ENCODE measurements around the gene FN3KRP.

DNA sequence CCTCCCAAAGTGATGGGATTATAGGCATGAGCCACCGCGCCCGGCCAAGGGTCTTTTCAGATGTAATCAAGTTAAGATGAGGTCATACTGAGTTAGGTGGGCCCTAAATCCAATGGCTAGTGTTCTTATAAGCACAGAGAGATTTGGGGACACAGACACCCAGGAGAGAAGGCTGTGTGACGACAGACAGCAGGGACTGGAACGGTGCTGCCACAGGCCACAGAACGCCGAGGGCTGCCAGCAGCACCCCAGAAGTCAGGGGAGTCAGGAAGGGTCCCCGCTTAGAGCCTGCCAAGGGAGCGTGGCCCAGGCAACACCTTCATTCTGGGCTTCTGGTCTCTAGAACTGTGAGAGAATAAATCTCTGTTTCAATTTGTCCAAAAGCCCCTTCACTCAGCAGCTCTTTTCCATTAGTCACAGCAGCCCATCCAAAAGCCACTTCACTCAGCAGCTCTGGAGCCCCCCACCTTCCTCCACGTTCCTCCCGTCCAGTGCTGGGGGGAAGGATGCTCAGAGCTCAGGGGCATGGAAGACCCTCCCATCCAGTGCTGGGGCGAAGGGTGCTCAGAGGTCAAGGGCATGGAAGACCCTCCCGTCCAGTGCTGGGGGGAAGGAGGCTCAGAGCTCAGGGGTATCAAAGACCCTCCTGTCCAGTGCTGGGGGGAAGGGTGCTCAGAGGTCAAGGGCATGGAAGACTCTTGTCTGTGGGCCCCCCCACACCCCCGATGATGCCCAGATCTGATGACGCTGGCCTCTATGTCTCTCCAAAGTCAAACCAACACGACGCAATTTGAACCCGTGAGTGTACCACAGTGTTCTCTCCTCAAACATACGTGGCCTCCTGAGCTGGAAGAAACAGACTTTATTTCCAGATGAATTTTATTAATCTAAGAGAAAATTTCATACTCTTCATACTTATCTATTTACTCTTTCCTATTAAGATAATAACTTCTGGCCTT lies 29.9 kb upstream of the FN3KRP start:
- TF ChIP-seq CTCF (IDR thresholded peaks at IDR 0.05) (no peak), POLR2A (IDR thresholded peaks at IDR 0.05) (no peak)

Measured in testis (tissue), 2 donors.